Cardiac fibroblast (primary cell): ENCODE measurements around the gene YTHDC2.

ENCODE experiments used
- DNase-seq, 2 donors: peaks; one replicate each; pipeline versions ENCODE4 v3.0.0 to v3.0.0-alpha.2; 2010; ENCODE audit warnings: low read depth in 2 of 2
- H3K4me3 ChIP-seq, 2 donors: replicated peaks in 1 of 2; 1 replicate in 1 of 2; 2 replicates in 1 of 2; pipeline ENCODE4 v1.5.1; 2011; ENCODE audit warnings: low read depth in 2 of 2, low read length in 2 of 2, mild to moderate bottlenecking in 2 of 2, moderate library complexity in 1 of 2
- TF ChIP-seq, protein P1 (sequence below): IDR thresholded peaks from one replicate; pipeline ENCODE4 v1.5.1; 2011; ENCODE audit warnings: low read depth, mild to moderate bottlenecking, low read length, inconsistent platforms

Gene YTHDC2

GRCh38 chr5:113634957-113635356 is 121.5 kb downstream of the YTHDC2 start:
- DNase-seq = no peak
- H3K4me3 ChIP-seq = no peak overlapping the region
- TF ChIP-seq, protein P1, sequence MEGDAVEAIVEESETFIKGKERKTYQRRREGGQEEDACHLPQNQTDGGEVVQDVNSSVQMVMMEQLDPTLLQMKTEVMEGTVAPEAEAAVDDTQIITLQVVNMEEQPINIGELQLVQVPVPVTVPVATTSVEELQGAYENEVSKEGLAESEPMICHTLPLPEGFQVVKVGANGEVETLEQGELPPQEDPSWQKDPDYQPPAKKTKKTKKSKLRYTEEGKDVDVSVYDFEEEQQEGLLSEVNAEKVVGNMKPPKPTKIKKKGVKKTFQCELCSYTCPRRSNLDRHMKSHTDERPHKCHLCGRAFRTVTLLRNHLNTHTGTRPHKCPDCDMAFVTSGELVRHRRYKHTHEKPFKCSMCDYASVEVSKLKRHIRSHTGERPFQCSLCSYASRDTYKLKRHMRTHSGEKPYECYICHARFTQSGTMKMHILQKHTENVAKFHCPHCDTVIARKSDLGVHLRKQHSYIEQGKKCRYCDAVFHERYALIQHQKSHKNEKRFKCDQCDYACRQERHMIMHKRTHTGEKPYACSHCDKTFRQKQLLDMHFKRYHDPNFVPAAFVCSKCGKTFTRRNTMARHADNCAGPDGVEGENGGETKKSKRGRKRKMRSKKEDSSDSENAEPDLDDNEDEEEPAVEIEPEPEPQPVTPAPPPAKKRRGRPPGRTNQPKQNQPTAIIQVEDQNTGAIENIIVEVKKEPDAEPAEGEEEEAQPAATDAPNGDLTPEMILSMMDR = no peak

GRCh38 chr5:113641715-113642114 is 128.2 kb downstream of the YTHDC2 start:
- no peak overlapping the region for H3K4me3 ChIP-seq
- no peak for DNase-seq
- TF ChIP-seq, protein P1 = no peak
